H9 (cell line): Measurements from ENCODE around the gene RBP2. TPM values are rescaled to one million over a fixed set of nuclear protein-coding genes. Genes with fewer than 3 reads are reported as not detected.

ENCODE experiments used
- DNase-seq: peaks from one replicate; pipeline ENCODE4 v3.0.0-alpha.2; 2017
- H2AFZ ChIP-seq: one replicate; pipeline ENCODE4 v1.6.1; 2013; ENCODE audit warnings: mild to moderate bottlenecking, low read length, control low read depth, moderate library complexity
- H2AK5ac ChIP-seq: 2 replicates; pipeline ENCODE4 v1.6.1; 2013; ENCODE audit warnings: low read length, control low read depth, mixed read lengths; ENCODE audit not compliant: insufficient read length
- H2BK120ac ChIP-seq: one replicate; pipeline ENCODE4 v1.6.1; 2013; ENCODE audit warnings: low read depth, mild to moderate bottlenecking, low read length, control low read depth, inconsistent platforms; ENCODE audit not compliant: poor library complexity, severe bottlenecking
- H2BK12ac ChIP-seq: 2 replicates; pipeline ENCODE4 v1.6.1; 2013; ENCODE audit warnings: low read length, control low read depth, mixed read lengths, low read depth; ENCODE audit not compliant: insufficient read length
- H2BK15ac ChIP-seq: 2 replicates; pipeline ENCODE4 v1.6.1; 2013; ENCODE audit warnings: low read depth, low read length, control low read depth
- H2BK20ac ChIP-seq: one replicate; pipeline ENCODE4 v1.6.1; 2013; ENCODE audit warnings: low read depth, mild to moderate bottlenecking, low read length, control low read depth, inconsistent platforms; ENCODE audit not compliant: poor library complexity, severe bottlenecking
- H2BK5ac ChIP-seq: 2 replicates; pipeline ENCODE4 v1.6.1; 2013; ENCODE audit warnings: low read length, control low read depth, mixed read lengths; ENCODE audit not compliant: insufficient read length
- H3K14ac ChIP-seq: 2 replicates; pipeline ENCODE4 v1.6.1; 2013; ENCODE audit warnings: low read length, control low read depth; ENCODE audit not compliant: insufficient read depth
- H3K18ac ChIP-seq: 2 replicates; pipeline ENCODE4 v1.6.1; 2013; ENCODE audit warnings: low read depth, mild to moderate bottlenecking, mixed read lengths, low read length, control low read depth; ENCODE audit not compliant: insufficient read length
- H3K23ac ChIP-seq: 2 replicates; pipeline ENCODE4 v1.6.1; 2013; ENCODE audit warnings: low read length, control low read depth, mixed read lengths, low read depth; ENCODE audit not compliant: insufficient read length
- H3K23me2 ChIP-seq: 2 replicates; pipeline ENCODE4 v1.6.1; 2013; ENCODE audit warnings: low read depth, mild to moderate bottlenecking, mixed read lengths, low read length, control low read depth; ENCODE audit not compliant: insufficient read length, poor library complexity, severe bottlenecking
- H3K27ac ChIP-seq: 2 replicates; pipeline ENCODE4 v1.5.1; 2013; ENCODE audit warnings: low read length, control low read depth, mixed read lengths, low read depth; ENCODE audit not compliant: insufficient read length
- H3K27me3 ChIP-seq: 2 replicates; pipeline ENCODE4 v1.6.1; 2013; ENCODE audit warnings: low read length, control low read depth, inconsistent platforms; ENCODE audit not compliant: insufficient read depth
- H3K4ac ChIP-seq: 2 replicates; pipeline ENCODE4 v1.6.1; 2013; ENCODE audit warnings: low read depth, mild to moderate bottlenecking, control low read depth, inconsistent platforms, low read length, moderate library complexity
- H3K4me1 ChIP-seq: 2 replicates; pipeline ENCODE4 v1.6.1; 2013; ENCODE audit warnings: low read length, control low read depth, inconsistent platforms; ENCODE audit not compliant: insufficient read depth
- H3K4me2 ChIP-seq: 2 replicates; pipeline ENCODE4 v1.6.1; 2013; ENCODE audit warnings: low read length, control low read depth, mixed read lengths; ENCODE audit not compliant: insufficient read length, insufficient read depth
- H3K56ac ChIP-seq: 2 replicates; pipeline ENCODE4 v1.6.1; 2013; ENCODE audit warnings: low read depth, mild to moderate bottlenecking, mixed read lengths, low read length, control low read depth; ENCODE audit not compliant: insufficient read length
- H3K79me1 ChIP-seq: 2 replicates; pipeline ENCODE4 v1.6.1; 2013; ENCODE audit warnings: low read depth, mild to moderate bottlenecking, moderate library complexity, low read length, control low read depth, inconsistent platforms; ENCODE audit not compliant: insufficient read depth, poor library complexity, severe bottlenecking
- H3K79me2 ChIP-seq: 2 replicates; pipeline ENCODE4 v1.6.1; 2013; ENCODE audit warnings: low read length, control low read depth, inconsistent platforms; ENCODE audit not compliant: insufficient read depth
- H3K9ac ChIP-seq: 2 replicates; pipeline ENCODE4 v1.6.1; 2013; ENCODE audit warnings: low read length, control low read depth, mixed read lengths; ENCODE audit not compliant: insufficient read length; ENCODE audit errors: extremely low read depth
- H3K9me3 ChIP-seq: one replicate; pipeline ENCODE4 v1.6.1; 2013; ENCODE audit warnings: low read depth, low read length, inconsistent platforms; ENCODE audit not compliant: control insufficient read depth
- H3T11ph ChIP-seq: one replicate; pipeline ENCODE4 v1.6.1; 2013; ENCODE audit warnings: mild to moderate bottlenecking, low read length, control low read depth, inconsistent platforms
- H4K20me1 ChIP-seq: one replicate; pipeline ENCODE4 v1.6.1; 2013; ENCODE audit not compliant: control insufficient read depth, insufficient read length, insufficient read depth
- H4K5ac ChIP-seq: 2 replicates; pipeline ENCODE4 v1.6.1; 2013; ENCODE audit warnings: low read depth, mild to moderate bottlenecking, mixed read lengths, low read length, control low read depth; ENCODE audit not compliant: insufficient read length
- H4K8ac ChIP-seq: replicated peaks from 2 replicates; pipeline ENCODE4 v1.6.1; 2013; ENCODE audit warnings: low read length, control low read depth, mixed read lengths, low read depth; ENCODE audit not compliant: insufficient read length
- H4K91ac ChIP-seq: 2 replicates; pipeline ENCODE4 v1.6.1; 2013; ENCODE audit warnings: low read depth, mild to moderate bottlenecking, moderate library complexity, mixed read lengths, low read length, control low read depth; ENCODE audit not compliant: insufficient read length
- H3K27ac Mint-ChIP-seq, 3 experiments: 2 replicates in 2 of 3; 3 replicates in 1 of 3; pipeline ENCODE4 v1.8.0; 2020 to 2021; ENCODE audit warnings: mixed read lengths in 3 of 3, mild to moderate bottlenecking in 1 of 3, moderate library complexity in 1 of 3
- H3K27me3 Mint-ChIP-seq: 2 replicates; pipeline ENCODE4 v1.8.0; 2021; ENCODE audit warnings: low read depth, mild to moderate bottlenecking, moderate library complexity, mixed read lengths
- H3K36me3 Mint-ChIP-seq, 3 experiments: 2 replicates in 2 of 3; 3 replicates in 1 of 3; pipeline ENCODE4 v1.8.0; 2020 to 2021; ENCODE audit warnings: low read depth in 3 of 3, mixed read lengths in 3 of 3; ENCODE audit not compliant: insufficient read depth in 1 of 3
- H3K4me1 Mint-ChIP-seq, 2 experiments: 2 replicates each; pipeline ENCODE4 v1.8.0; 2020; ENCODE audit warnings: mixed read lengths in 2 of 2
- H3K4me3 Mint-ChIP-seq, 2 experiments: 2 replicates in 1 of 2; 3 replicates in 1 of 2; pipeline ENCODE4 v1.8.0; 2020 to 2021; ENCODE audit warnings: mild to moderate bottlenecking in 2 of 2, mixed read lengths in 2 of 2, moderate library complexity in 1 of 2
- H3K9me3 Mint-ChIP-seq, 2 experiments: 2 replicates in 1 of 2; 3 replicates in 1 of 2; pipeline ENCODE4 v1.8.0; 2020; ENCODE audit warnings: mild to moderate bottlenecking in 2 of 2, mixed read lengths in 2 of 2, moderate library complexity in 1 of 2
- CTCF ChIP-seq: fragments of 200-600 bp; sonication (generic); conservative IDR thresholded peaks from 3 replicates; pipeline ENCODE4 v1.8.0; 2021; ENCODE audit warnings: antibody characterized with exemption, mild to moderate bottlenecking
- WGBS: extraction: QIAGEN DNeasy Blood & Tissue Kit; methylation state at CpG from one replicate; pipeline ENCODE4 v1.1.7; 2013; ENCODE audit warnings: missing lambda C conversion rate, low lambda C conversion rate, mixed read lengths; ENCODE audit not compliant: insufficient read length; ENCODE audit errors: extremely low coverage; 5-methylcytosine and 5-hydroxymethylcytosine counted together
- total RNA-seq: library from RNA; stranded (reverse); gene quantifications from 2 replicates; pipeline ENCODE4 v1.2.1, GENCODE V29; 2021

RBP2 gene
- total RNA-seq, 1 experiment from 2014 or later, result not detected

- no peak overlapping the region; a peak in 1 of 7 replicates for H3K27ac Mint-ChIP-seq
- H2BK12ac ChIP-seq, result no peak overlapping the region
- peaks cover 4 to 6% of the 10 kb centered on the region in 2 experiments for H3K4me1 Mint-ChIP-seq
Observed at GRCh38 chr3:139425745-139426400, 50.4 kb downstream of the RBP2 start.

More at GRCh38 chr3:139425745-139426400, 50.4 kb downstream of the RBP2 start:
- Mint-ChIP-seq H3K36me3 (0 out of 7 replicates have a peak, but pooled peaks cover 0 to 6% (median 0%) of the 10 kb centered on the region in 3 experiments), H3K27me3 (no peaks in the 10 kb centered on the region), H3K4me3 (no peak overlapping the region), H3K9me3 (no peaks in the 10 kb centered on the region)
- Histone ChIP-seq H3K23me2 (no peaks in the 10 kb centered on the region), H2BK20ac (no peak overlapping the region), H3K23ac (no peak overlapping the region), H2BK5ac (no peak overlapping the region), H2BK120ac (no peak overlapping the region), H4K91ac (no peak overlapping the region), H3K27me3 (no peaks in the 10 kb centered on the region), H3K4ac (no peak overlapping the region), H3K4me2 (no peak overlapping the region), H3K14ac (no peak overlapping the region), H4K8ac (no peak overlapping the region), H3K27ac (no peak overlapping the region), H3K9me3 (no peaks in the 10 kb centered on the region), H3K56ac (no peak overlapping the region), H4K5ac (no peak overlapping the region), H3K79me2 (no peaks in the 10 kb centered on the region), H2AFZ (no peak overlapping the region), H2BK15ac (no peak overlapping the region), H2AK5ac (no peak overlapping the region), H3K9ac (no peak overlapping the region), H3K79me1 (no peaks in the 10 kb centered on the region), H3K18ac (no peak overlapping the region), H4K20me1 (no peaks in the 10 kb centered on the region), H3K4me1 (no peaks in the 10 kb centered on the region), H3T11ph (no peak overlapping the region)
- WGBS, result no CpG with 5 or more reads among the region's 5 CpGs
- TF ChIP-seq CTCF, result no peak
- no peak for DNase-seq
